Measurements from ENCODE around the gene FBXL20.

GRCh38 chr17:39283098-39283497 is 118.3 kb downstream of the FBXL20 start:
- TF ChIP-seq CTCF (conservative IDR thresholded peaks at IDR 0.05; ENCODE audit: low read depth, low read length) = no peak
- TF ChIP-seq EZH2 (IDR thresholded peaks at IDR 0.05; ENCODE audit: borderline replicate concordance, low read depth, low read length, poor library complexity, severe bottlenecking) = no peak

All from A673 (cell line).